Subcutaneous adipose tissue (tissue), 4 donors: ENCODE data around the gene PABPC4L. TPM values are rescaled to one million over a fixed set of nuclear protein-coding genes. Genes with fewer than 3 reads are reported as not detected.

ENCODE experiments used
- total RNA-seq, 4 donors: library from RNA; depleted of rRNA; stranded (reverse); fragments of >200 nt; gene quantifications; one replicate each; pipeline ENCODE4 v1.1.0, GENCODE V29; 2016
- TF ChIP-seq, protein P1 (sequence below): fragments of 450-650 bp; IDR thresholded peaks from one replicate; pipeline ENCODE4 v1.5.1; 2016; ENCODE audit warnings: low read depth, mild to moderate bottlenecking, control low read depth, antibody characterized with exemption, moderate library complexity

Gene PABPC4L
- total RNA-seq: 1 to 10 TPM in 3 of 4 donors, under 1 TPM in 1; 0.85 to 2.8 (median 1.2) TPM

DNA sequence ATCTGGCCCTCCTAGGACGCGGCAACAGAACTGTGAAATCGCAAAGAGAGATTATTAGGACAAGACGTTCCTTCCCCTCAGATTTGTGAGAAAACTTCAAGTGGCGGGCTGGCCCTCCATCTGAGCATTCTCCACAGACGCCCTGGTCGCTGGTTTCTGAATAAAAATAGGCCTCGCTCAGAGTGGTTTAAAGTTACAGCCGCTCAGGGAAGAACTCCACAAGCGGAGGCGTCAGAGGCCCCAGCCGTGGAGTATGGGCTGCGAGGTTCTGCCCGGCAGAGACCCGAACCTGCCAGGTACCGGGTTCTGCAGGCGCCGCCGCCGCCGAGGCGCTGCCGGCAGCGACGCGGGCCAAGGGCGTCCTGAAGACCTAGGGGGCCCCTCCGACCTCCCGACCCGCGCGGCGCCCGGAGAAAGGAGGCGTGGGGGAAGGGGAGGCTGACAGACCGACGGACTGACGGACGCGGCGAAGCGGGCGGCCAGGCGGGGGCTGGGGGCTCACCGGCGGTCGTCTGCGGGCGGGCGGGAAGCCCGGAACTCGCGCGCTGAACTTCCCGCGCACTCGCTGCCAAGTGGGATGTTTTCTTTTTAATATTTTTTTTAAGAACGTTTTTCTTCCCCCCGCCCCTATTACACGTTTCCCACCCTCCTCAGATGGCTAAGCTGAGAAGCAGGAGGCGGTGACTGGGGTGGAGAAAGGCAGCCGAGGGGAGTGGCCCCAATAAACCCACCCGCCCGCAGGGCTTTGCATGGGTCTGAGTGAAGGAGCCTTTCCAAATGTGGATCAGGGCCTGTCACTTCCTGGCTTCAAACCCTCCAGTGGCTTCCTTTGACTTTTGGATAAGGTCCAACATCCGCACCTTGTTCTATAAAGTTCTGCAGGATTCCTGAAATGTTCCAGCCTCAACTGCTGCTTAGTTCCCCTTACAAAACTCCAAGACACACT lies at the start of gene PABPC4L:
Gene PABPC4L (minus strand): TSS at position 574 of the 946 bp plus-strand sequence. CDS start 770 bp downstream, outside the sequence.
- TF ChIP-seq, protein P1, sequence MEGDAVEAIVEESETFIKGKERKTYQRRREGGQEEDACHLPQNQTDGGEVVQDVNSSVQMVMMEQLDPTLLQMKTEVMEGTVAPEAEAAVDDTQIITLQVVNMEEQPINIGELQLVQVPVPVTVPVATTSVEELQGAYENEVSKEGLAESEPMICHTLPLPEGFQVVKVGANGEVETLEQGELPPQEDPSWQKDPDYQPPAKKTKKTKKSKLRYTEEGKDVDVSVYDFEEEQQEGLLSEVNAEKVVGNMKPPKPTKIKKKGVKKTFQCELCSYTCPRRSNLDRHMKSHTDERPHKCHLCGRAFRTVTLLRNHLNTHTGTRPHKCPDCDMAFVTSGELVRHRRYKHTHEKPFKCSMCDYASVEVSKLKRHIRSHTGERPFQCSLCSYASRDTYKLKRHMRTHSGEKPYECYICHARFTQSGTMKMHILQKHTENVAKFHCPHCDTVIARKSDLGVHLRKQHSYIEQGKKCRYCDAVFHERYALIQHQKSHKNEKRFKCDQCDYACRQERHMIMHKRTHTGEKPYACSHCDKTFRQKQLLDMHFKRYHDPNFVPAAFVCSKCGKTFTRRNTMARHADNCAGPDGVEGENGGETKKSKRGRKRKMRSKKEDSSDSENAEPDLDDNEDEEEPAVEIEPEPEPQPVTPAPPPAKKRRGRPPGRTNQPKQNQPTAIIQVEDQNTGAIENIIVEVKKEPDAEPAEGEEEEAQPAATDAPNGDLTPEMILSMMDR: no peak

DNA sequence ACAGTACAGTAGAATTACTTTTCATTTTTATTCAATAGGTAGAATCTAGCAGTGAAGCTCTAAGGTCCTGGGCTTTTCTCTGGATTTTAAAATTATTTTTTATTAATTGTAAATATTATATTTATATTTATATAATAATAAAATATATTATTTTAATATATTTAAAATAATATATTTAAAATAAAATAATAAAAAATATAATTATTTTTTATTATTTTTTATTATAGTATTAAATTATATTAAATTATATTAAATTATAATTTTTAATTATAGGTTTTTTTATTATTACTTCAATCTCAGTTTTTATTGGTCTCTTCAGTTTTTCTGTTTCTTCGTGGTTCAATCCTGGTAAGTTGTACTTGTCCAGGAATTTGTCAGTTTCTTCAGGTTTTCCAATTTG lies 49.7 kb upstream of the PABPC4L start:
- TF ChIP-seq, protein P1: no peak

DNA sequence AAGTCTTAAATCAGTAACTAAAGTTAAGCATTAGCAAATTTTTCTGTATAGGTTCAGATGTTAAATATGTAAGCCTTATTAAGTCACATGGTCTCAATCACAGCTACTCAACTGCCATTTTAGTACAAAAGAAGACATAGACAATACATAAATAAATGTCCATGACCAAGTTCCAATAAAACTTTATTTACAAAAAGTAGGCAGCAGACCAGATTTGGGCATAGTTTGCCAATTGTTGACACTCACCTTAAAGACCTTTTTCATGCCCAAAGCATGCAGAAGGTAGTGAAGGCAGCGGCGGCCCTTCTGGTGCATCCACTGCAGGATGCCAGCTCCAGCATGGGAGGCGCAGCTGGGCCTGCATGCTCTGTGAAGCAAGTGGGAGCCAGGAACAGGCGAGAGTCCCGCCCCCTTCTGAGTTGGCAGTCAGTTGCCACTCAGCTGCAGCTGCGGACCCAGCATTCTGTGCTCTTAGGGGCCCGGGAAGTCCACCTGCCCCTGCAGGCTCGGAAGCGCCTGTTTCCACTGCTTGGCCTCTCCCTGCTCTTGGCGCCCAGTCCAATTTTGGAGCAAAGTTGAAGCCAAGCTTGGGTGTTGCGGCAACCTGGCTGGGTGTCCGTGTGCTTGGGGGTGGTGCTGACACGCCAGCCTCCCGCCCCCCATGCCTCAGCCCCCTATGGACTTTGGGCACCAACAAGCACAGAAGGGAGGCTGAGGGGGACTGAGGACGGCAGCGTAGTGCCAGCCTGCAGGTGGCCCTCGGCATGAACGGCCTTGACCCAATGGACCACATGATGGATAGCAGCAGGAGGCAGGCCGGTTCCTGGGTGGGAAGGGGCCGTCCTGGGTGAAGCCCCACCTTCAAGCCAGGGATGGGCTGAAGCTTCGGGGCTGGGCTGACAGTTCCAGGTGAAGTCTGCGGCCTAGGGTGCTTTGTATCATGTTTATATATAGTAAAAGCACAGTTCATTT lies 42.4 kb upstream of the PABPC4L start:
- TF ChIP-seq, protein P1: no peak

DNA sequence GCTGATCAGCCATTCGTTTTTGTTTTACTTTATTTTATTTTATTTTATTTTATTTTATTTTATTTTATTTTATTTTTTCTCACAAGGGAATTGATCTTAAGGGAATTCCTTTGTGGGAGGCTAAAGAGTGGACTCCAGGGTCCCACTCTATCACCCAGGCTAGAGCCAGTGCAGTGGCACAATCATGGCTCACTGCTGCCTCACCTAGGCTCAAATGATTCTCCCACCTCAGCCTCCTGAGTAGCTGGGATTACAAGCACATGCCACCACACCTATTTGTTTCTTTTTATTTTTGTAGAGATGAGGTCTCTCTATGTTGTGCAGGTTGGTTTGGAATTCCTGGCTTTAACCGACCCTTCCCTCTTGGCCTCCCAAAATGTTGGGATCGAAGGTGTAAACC lies 17.5 kb upstream of the PABPC4L start:
- TF ChIP-seq, protein P1: no peak

DNA sequence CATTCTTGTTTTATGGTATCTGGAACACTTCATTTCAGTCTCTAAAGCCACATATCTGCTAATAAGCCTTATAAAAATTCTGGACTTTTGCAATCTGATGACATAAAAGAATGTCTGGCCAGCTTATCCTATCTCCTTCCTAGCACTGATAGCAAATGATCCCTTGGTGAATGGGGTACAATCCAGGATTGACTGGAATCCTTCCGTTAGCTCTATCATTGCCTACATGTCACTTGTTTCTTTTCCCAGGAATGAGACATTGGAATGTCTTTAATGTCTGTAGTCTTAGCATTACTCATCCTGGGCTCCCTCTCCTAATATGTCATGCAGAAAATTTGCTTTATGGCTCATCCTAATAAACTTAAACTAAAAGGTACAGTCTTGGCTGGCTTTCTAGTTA lies 14.8 kb upstream of the PABPC4L start:
- TF ChIP-seq, protein P1: no peak

DNA sequence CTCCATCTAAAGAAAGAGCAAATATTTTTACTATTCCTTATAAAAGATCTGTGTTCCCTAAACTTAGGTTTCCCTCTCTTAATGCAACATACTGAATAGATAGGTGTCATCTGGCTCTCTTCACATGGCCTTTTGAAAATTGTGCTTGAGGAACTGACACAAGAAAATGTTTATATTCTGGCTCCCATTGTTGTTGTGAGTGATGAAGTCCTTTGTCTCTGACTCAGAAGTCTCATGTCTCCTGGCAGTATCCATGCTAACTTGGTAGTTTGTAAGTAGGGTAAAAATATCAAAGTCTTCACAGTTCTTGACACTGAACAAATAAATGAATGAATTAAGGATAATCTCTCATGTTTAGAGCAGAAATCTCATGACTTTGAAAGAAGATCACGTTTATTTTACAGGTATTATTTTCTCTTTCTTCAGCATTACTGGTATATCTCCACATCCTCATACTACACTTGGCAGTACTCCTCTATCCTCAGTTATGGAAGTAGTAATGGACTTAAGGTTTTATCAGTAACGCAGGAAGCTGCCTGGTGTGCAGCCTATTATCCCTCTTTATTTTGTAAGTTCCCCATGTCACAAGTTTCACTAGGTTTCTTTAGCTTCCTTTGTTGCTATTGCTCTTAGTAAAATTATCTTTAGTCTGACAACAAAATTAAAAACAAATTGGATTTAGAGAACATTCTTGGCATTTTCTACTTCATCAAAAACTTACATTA lies 14.2 kb upstream of the PABPC4L start:
- TF ChIP-seq, protein P1: no peak
